Stimulated activated naive B cell treated with anti-CD40 and anti-IgM and Interleukin-4, amounts not matched to agents 10 μg/mL and 1 μg/mL and 100 μg/mL, for 72 hours (primary cell): ENCODE data around the gene RIN3.
"Not testable (repeated sequence)": the region's sequence is repeated elsewhere in the genome, so short reads cannot be mapped to it uniquely, and the experiment has no call there.

ENCODE experiments used
- ATAC-seq, 2 donors: fragments of 150-1000 bp; cut with Tn5 transposase; replicated peaks; 2 replicates each; pipeline ENCODE4 v1.10.0; 2021; ENCODE audit warnings: moderate library complexity in 1 of 2
- DNase-seq: peaks from one replicate; pipeline ENCODE4 v3.0.0; 2021
- H3K27ac Mint-ChIP-seq: one replicate; pipeline ENCODE4 v1.8.0; 2022; ENCODE audit warnings: mild to moderate bottlenecking, mixed read lengths
- H3K27me3 Mint-ChIP-seq, 2 donors: one replicate each; pipeline ENCODE4 v1.8.0; 2022; ENCODE audit warnings: mixed read lengths in 2 of 2
- H3K36me3 Mint-ChIP-seq, 2 donors: one replicate each; pipeline ENCODE4 v1.8.0; 2022; ENCODE audit warnings: mixed read lengths in 2 of 2, mild to moderate bottlenecking in 1 of 2
- H3K4me1 Mint-ChIP-seq, 2 donors: one replicate each; pipeline ENCODE4 v1.8.0; 2022; ENCODE audit warnings: mixed read lengths in 2 of 2, mild to moderate bottlenecking in 1 of 2
- H3K4me3 Mint-ChIP-seq, 2 donors: one replicate each; pipeline ENCODE4 v1.8.0; 2022; ENCODE audit warnings: mild to moderate bottlenecking in 2 of 2, mixed read lengths in 2 of 2, moderate library complexity in 1 of 2
- H3K9me3 Mint-ChIP-seq, 2 donors: one replicate each; pipeline ENCODE4 v1.8.0; 2022; ENCODE audit warnings: mixed read lengths in 2 of 2, mild to moderate bottlenecking in 1 of 2

RIN3 gene

DNA sequence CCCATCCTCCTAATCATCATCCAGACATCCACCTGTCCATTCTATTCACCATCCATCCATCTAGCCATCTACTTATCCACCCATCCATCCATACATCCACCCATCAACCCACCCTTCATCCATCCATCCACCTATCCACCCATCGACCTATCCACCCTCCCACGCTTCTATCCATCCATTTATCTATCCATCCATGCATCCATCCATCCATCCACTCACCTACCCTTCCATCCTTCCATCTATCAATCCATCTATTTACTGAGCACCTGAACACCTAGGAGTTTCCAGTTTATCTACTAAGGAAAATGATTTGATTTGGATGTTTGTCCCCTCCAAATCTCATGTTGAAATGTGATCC lies 7.5 kb downstream of the RIN3 start:
- Mint-ChIP-seq H3K36me3 (peaks cover 8 to 11% of the 10 kb centered on the region in 2 donors), H3K4me3 (no peak overlapping the region), H3K4me1 (peaks cover 19 to 28% of the 10 kb centered on the region in 2 donors), H3K9me3 (peaks cover 0 to 3% of the 10 kb centered on the region in 2 donors), H3K27ac (no peak overlapping the region), H3K27me3 (no peaks in the 10 kb centered on the region)
- DNase-seq (no peak), ATAC-seq (no peak)

DNA sequence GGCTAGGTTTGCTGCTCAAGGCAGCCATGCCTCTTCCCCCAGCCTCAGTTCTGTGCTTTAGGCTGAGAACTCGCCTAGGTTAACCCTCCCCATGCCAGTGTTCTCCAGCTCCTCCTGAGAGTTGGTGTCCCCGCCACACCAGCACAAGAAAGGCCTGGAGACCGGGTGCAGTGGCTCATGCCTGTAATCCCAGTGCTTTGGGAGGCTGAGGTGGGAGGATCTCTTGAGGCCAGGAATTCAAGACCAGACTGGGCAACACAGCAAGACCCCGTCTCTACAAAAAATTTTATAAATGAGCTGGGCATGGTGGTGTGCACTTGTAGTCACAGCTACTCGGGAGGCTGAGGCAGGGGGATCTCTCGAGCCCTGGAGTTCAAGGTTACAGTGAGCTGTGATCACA lies 10.2 kb downstream of the RIN3 start:
- no peak for DNase-seq
- H3K27ac Mint-ChIP-seq: no peak overlapping the region
- peaks cover 5 to 13% of the 10 kb centered on the region in 2 donors for H3K4me1 Mint-ChIP-seq
- H3K27me3 Mint-ChIP-seq: no peaks in the 10 kb centered on the region
- peaks cover 0 to 3% of the 10 kb centered on the region in 2 donors for H3K9me3 Mint-ChIP-seq
- peaks cover 9 to 11% of the 10 kb centered on the region in 2 donors for H3K36me3 Mint-ChIP-seq
- ATAC-seq: no peak
- H3K4me3 Mint-ChIP-seq: no peak overlapping the region

DNA sequence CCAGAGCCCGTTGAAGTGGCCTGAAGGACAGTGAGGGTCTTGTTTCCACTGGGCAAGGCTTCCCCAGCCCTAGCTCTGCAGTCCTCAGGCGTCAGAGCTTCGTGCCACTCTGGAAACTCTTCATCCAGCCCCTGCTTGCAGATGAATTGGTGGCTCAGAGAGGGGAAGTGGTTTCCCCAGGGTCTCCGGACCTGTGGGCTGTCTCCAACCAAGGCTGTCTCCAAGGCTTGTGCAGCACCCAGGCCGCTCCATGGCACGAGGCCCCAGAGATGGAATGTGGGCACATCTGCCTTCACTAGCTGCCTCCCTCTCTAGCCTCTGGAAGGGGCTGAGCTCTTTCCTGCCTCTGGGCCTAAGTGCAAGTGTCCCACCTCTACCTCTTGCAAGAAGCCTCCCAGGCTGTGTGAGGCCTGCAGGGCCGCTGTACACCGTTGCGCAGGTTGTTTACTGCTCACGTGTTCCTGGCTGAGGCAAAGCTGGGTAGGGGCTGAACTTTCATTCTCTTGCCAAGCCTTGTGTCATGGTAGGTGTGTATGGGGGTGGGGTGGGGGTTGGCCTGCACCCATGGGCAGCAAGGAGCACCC lies 11.1 kb downstream of the RIN3 start:
- H3K36me3 Mint-ChIP-seq: peaks cover 9 to 11% of the 10 kb centered on the region in 2 donors
- no peak overlapping the region for H3K4me3 Mint-ChIP-seq
- no peaks in the 10 kb centered on the region for H3K27me3 Mint-ChIP-seq
- peaks cover 0 to 12% of the 10 kb centered on the region in 2 donors for H3K4me1 Mint-ChIP-seq
- H3K9me3 Mint-ChIP-seq: peaks cover 0 to 3% of the 10 kb centered on the region in 2 donors
- ATAC-seq: peak in 1 of 2 donors; percentile 47
- no peak overlapping the region for H3K27ac Mint-ChIP-seq
- DNase-seq: no peak

DNA sequence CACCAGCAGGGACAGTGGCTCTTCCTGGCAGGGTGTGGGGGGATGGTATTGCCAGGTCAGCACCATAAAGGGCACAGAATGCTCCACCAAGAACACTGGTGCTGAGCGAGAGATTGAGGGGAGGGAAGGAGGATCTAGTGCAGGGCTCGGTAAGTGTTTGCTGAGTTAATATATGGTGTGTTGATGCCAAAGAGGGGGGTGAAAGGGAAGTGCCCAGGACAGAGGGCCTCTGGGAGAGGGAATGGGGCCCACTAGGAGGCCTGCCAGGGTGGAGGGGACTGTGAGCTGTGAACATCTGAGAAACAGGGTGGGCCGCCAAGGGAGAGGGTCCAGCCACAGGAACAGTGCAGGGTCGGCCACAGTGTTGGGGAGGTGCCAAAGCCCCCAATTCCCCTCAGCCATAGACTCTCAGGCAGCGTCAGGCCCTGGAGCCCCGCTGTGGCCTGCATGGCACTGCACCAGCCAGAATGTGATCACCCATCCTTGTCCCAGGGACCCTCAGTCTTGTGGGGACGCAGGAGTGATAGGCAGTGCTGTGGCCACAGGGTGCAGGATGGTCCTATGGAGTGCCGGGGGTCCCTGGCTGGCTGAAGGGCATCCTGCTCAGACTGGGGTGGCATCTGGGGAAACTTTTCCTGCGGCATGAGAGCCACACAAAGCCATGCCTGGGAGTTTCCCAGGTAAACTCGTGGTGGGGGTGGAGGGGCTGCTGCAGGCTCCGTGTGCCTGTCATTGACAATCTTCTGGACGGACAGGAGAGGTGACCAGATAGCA lies 11.9 kb downstream of the RIN3 start:
- H3K36me3 Mint-ChIP-seq: peaks cover 9 to 14% of the 10 kb centered on the region in 2 donors
- H3K27ac Mint-ChIP-seq: no peak overlapping the region
- peaks cover 5 to 16% of the 10 kb centered on the region in 2 donors for H3K4me1 Mint-ChIP-seq
- no peak for ATAC-seq
- peaks cover 0 to 3% of the 10 kb centered on the region in 2 donors for H3K9me3 Mint-ChIP-seq
- DNase-seq: no peak
- H3K4me3 Mint-ChIP-seq: no peak overlapping the region
- no peaks in the 10 kb centered on the region for H3K27me3 Mint-ChIP-seq

DNA sequence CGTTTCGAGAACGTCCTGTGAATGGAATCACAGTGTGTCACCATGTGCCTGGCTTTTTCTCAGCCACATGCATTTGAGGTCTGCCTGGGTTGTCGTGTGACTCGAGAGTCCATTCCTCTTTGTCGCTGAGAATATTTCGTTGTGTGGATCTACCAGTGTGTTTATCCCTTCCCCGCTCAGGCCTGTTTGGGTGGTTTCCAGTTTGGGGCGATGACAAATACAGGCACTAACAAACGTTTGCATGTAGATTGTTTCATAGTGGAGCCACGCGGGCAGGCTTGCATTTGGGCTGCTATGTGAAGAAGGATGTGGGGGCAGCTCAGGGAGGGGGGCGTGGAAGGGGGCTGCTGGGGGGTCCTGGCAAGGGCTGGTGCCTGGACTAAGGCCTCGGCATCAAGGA lies 14.1 kb downstream of the RIN3 start:
- ATAC-seq: no peak
- Mint-ChIP-seq H3K4me1 (peaks cover 28 to 33% of the 10 kb centered on the region in 2 donors), H3K27me3 (no peaks in the 10 kb centered on the region), H3K27ac (no peak overlapping the region), H3K4me3 (no peak overlapping the region), H3K36me3 (peaks cover 2 to 9% of the 10 kb centered on the region in 2 donors), H3K9me3 (no peaks in the 10 kb centered on the region)
- no peak for DNase-seq

DNA sequence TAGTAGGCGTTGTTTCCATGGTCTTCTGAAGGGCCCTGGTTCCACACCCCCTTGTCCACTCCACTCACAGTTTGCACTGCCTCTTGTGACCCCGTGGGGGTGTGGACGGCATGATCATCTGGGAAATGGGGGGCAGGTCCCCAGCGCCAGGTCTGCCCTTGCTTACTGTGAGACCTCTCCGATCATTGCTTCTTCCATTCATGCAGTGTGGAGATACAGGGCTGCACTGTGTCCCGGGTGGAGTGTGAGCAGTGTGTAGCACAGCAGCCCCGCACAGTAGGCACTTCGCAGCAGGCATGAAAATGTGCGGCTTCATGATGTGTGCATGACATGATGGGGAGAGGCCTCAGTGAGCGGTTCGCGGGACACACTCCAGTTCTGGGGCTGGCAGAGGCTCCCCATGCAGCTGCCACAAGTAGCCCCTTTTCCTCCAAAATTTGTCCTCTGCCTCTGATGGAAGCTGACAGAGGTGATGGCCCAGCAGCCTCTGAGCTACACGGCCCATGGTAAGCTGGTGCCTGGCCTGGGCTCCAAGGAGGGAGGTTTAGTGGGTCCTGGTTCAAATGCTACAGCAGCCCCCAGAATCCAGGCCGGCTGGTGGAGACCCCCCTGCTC lies 15.0 kb downstream of the RIN3 start:
- H3K27ac Mint-ChIP-seq: no peak overlapping the region
- no peaks in the 10 kb centered on the region for H3K9me3 Mint-ChIP-seq
- H3K36me3 Mint-ChIP-seq: peaks cover 2 to 9% of the 10 kb centered on the region in 2 donors
- ATAC-seq: no peak
- H3K4me3 Mint-ChIP-seq: no peak overlapping the region
- H3K4me1 Mint-ChIP-seq: peaks cover 28 to 33% of the 10 kb centered on the region in 2 donors
- no peaks in the 10 kb centered on the region for H3K27me3 Mint-ChIP-seq
- no peak for DNase-seq

DNA sequence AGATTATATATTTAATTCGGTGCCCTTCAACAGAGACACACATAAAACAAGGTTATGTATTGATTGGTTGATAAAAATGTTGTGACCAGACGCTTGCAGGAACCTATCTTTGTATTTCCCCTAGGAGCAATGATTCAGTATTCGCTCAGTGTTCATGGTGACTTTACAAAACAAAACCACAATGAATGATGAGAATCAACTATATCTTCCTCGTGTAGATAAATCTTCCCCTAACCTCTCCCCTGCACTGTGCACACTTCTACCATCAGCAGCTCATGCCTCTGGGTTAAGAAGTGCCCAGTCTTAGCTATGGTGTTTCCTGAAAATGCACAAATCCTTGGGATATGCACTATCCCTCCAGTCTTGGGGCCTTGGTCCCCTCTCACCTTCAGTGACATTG lies 16.3 kb downstream of the RIN3 start:
- no peak for ATAC-seq
- H3K27ac Mint-ChIP-seq: peak overlapping the region; percentile 68
- H3K9me3 Mint-ChIP-seq: no peaks in the 10 kb centered on the region
- no peak overlapping the region for H3K4me3 Mint-ChIP-seq
- no peaks in the 10 kb centered on the region for H3K27me3 Mint-ChIP-seq
- no peak for DNase-seq
- H3K4me1 Mint-ChIP-seq: peaks cover 30 to 36% of the 10 kb centered on the region in 2 donors
- peaks cover 2 to 9% of the 10 kb centered on the region in 2 donors for H3K36me3 Mint-ChIP-seq

DNA sequence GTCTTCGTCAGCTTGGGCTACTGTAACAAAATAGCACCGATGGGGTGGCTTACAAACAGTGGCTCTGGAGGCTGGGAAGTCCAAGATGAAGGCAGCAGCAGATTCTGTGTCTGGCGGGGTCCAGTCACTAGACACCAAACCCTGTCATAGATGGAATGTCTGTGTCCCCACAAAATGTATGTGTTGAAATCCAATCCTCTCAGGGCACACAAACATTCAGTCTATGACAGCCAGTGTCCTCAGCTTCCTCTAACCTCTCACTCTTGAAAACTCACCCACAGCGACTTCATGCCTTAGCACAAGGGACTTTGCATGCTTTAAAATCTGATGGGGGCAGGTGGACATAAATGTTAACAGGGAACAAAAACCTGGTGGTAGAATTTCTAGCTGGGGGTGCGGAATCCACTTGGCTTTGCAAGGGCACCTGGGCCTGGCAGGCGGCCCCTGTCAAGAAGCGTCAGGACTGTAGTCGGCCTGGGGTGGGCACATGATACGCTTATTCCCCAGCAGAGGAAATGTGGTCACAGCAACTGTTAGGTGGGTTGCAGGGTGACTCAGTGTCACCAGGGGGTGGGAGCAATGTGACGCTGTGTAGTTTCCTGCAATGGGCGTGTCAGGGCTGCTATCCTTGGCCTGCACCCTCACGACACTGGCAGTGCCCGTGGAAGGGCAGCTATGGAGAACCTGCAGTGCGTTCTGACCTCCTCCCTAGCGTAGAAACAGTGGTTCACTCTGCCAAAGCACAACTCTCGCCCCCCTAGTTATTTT lies 17.7 kb downstream of the RIN3 start:
- H3K27ac Mint-ChIP-seq: peak overlapping the region; percentile 87
- H3K27me3 Mint-ChIP-seq: no peaks in the 10 kb centered on the region
- H3K4me3 Mint-ChIP-seq: peak overlapping the region; percentile 38 to 60
- ATAC-seq (peak; percentile 89 to 91), DNase-seq (peak; percentile 44)
- peaks cover 36 to 39% of the 10 kb centered on the region in 2 donors for H3K4me1 Mint-ChIP-seq
- H3K9me3 Mint-ChIP-seq: no peaks in the 10 kb centered on the region
- H3K36me3 Mint-ChIP-seq: peaks cover 2 to 9% of the 10 kb centered on the region in 2 donors

DNA sequence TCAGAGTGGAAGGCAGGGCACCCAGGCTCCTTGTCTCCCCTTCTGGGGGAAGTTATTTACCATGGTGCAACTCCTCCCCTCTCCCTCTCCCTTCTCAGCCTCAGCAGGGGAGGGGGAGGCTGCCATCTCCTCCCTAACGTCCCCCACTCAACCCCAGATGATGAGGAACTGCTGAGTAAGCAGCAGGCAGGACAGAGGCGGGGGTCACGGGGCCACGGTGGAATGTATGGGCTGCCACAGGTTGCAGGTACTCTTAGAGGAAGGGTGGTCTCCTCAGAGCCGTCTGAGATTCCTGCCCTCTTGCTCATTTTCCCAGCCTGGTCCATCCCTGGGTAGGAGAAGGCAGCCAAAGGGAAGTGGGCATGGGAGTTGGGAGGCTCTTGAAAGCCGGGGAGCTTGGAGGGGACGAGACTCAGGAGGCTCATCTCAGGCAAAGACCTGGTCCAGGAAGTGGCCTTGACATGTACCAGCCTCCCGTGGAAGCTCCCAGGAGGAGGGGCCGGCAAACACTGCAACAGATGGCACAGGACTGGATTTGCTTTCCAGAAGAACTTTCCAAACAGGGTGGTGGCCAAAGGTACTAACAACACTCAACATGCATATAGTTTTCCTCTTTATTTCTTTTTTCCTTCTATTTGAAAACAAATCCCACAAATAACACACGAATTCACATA lies 19.0 kb downstream of the RIN3 start:
- H3K4me1 Mint-ChIP-seq: peaks cover 36 to 38% of the 10 kb centered on the region in 2 donors
- peak overlapping the region; percentile 73 for H3K27ac Mint-ChIP-seq
- peaks cover 2 to 9% of the 10 kb centered on the region in 2 donors for H3K36me3 Mint-ChIP-seq
- H3K27me3 Mint-ChIP-seq: no peaks in the 10 kb centered on the region
- no peaks in the 10 kb centered on the region for H3K9me3 Mint-ChIP-seq
- H3K4me3 Mint-ChIP-seq: no peak overlapping the region
- no peak for ATAC-seq
- no peak for DNase-seq

DNA sequence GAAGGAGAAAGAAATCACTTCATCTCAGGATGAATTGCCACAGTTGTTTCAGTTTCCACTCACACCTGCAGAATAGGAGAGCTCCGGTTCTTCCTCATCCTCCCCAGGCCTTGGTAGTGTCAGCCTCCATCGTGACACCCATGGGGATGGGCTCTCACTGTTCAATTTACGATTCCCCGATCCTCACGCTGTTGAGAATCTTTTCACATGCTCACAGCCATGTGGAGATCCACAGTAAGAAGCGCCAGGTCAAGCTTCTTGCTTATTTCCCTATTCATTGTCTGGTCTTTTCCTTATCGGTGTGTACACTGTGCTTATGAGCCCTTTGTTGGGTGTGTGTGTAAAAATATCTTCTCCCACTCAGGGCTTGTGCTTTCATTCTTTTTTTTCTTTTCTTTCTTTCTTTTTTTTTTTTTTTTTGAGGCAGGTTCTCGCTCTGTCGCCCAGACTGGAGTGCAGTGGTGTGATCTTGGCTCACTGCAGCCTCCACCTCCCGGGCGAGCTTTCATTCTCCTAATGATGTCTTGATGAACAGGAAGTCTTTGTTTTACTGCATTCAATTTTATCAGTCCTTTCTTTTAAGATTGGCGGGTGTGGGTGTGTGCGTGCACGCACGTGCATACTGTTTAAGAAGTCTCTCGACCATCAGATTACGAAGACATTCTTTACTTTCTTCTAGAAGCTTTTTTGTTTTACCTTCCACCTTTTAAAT lies 21.5 kb downstream of the RIN3 start:
- DNase-seq (no peak), ATAC-seq (no peak)
- H3K4me1 Mint-ChIP-seq: peaks cover 46 to 53% of the 10 kb centered on the region in 2 donors
- H3K36me3 Mint-ChIP-seq: peaks cover 0 to 7% of the 10 kb centered on the region in 2 donors
- H3K27ac Mint-ChIP-seq: peak overlapping the region; percentile 84
- no peak overlapping the region for H3K4me3 Mint-ChIP-seq
- no peaks in the 10 kb centered on the region for H3K9me3 Mint-ChIP-seq
- no peaks in the 10 kb centered on the region for H3K27me3 Mint-ChIP-seq

DNA sequence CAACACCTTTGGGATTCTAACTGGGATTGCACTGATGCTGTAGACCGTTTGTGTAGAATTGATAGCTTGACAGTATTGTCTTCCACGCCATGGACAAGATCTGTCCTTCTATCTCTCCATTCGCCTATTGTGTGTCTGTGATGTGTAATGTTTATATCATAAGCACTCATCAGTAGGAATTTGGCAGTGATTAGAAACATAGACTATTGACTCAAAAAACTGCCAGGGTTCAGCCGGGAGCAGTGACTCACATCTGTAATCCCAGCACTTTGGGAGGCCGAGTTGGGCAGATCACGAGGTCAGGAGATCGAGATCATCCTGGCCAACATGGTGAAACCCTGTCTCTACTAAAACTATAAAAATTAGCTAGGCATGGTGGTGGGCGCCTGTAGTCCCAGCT lies 22.6 kb downstream of the RIN3 start:
- not testable (repeated sequence) for H3K27ac Mint-ChIP-seq, H3K27me3 Mint-ChIP-seq, H3K4me3 Mint-ChIP-seq, DNase-seq, H3K36me3 Mint-ChIP-seq, H3K9me3 Mint-ChIP-seq, ATAC-seq
- peaks cover 46 to 55% of the 10 kb centered on the region in 2 donors for H3K4me1 Mint-ChIP-seq

DNA sequence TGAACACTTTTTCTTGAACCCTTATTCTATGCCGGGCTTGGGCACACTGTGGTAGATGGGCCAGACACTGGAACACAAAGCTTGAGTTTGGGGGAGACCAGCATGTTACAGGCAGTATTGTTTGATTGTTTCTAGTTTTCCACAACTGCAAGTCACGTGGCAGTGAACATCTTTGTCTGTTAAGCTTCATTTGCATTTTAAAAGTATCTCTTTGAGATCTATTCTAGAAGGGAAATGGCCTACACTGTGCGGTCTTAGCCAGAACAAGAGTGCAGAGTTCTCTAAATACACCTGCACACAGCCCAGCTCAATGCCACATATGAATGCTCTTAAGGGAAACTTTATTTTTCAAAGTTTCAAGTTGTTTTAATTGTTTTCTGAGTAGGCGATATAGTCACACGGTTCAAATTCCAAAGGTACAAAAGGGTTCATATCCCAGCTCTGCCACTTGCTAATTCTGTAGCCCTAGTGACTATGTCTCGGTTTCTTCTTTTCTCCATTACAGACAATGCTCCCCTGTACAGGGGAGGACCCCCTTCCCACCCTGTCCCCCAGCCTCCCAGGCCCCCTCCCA lies 24.9 kb downstream of the RIN3 start:
- no peaks in the 10 kb centered on the region for H3K27me3 Mint-ChIP-seq
- peak overlapping the region; percentile 3 for H3K27ac Mint-ChIP-seq
- no peaks in the 10 kb centered on the region for H3K36me3 Mint-ChIP-seq
- H3K4me1 Mint-ChIP-seq: peaks cover 40 to 41% of the 10 kb centered on the region in 2 donors
- DNase-seq (no peak), ATAC-seq (peak; percentile 85 to 86)
- no peak overlapping the region for H3K4me3 Mint-ChIP-seq
- no peaks in the 10 kb centered on the region for H3K9me3 Mint-ChIP-seq

DNA sequence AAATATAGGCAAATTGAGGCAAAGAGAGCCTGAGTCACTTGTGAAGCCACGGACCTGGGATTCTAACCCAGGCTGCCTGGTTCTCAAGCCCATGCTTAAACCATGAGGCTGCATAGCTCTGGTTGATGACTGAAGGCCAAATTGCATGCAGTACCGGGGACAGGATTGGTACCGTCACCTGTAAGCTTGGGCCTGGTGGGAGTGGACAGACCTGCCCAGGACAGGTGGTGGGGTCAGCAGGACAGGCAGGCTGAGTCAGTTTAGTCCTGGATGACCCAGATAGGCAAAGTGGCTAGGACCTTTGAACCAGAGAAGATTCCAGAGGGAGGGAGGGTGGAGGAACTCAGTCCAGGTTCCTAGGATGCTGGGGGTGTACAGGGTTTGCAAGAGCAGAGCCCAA lies 25.8 kb downstream of the RIN3 start:
- peaks cover 41 to 42% of the 10 kb centered on the region in 2 donors for H3K4me1 Mint-ChIP-seq
- no peaks in the 10 kb centered on the region for H3K9me3 Mint-ChIP-seq
- no peak overlapping the region for H3K4me3 Mint-ChIP-seq
- H3K27ac Mint-ChIP-seq: peak overlapping the region; percentile 87
- DNase-seq (no peak), ATAC-seq (no peak)
- no peaks in the 10 kb centered on the region for H3K36me3 Mint-ChIP-seq
- H3K27me3 Mint-ChIP-seq: no peaks in the 10 kb centered on the region
